Heart right ventricle (tissue), 16 donors: ENCODE results near the gene ITPRIPL2. TPM values are rescaled to one million over a fixed set of nuclear protein-coding genes. Genes with fewer than 3 reads are reported as not detected.

Experiments
- ATAC-seq, 8 donors: fragments of 200-7000 bp; cut with Tn5 transposase; one replicate each; pipeline ENCODE4 v1.9.1; 2020; ENCODE audit warnings: mild to moderate bottlenecking in 8 of 8, moderate library complexity in 8 of 8, moderate number of reproducible peaks in 1 of 8
- DNase-seq, 2 donors: peaks; one replicate each; pipeline ENCODE4 v3.0.0-alpha.2; 2020
- H3K27ac ChIP-seq, 10 donors: fragments of 200-600 bp; sonication (generic) in 2 of 10; one replicate each; pipeline versions ENCODE4 v1.5.0 to v1.8.0; 2020 to 2022; ENCODE audit warnings: mild to moderate bottlenecking in 3 of 10
- H3K27me3 ChIP-seq, 7 donors: fragments of 200-600 bp; one replicate each; pipeline ENCODE4 v1.8.0; 2021 to 2022; ENCODE audit warnings: mild to moderate bottlenecking in 2 of 7
- H3K36me3 ChIP-seq, 9 donors: fragments of 200-600 bp; sonication (generic) in 1 of 9; one replicate each; pipeline versions ENCODE4 v1.5.0 to v1.8.0; 2020 to 2022; ENCODE audit warnings: mild to moderate bottlenecking in 2 of 9
- H3K4me1 ChIP-seq, 9 donors: fragments of 200-600 bp; sonication (generic) in 1 of 9; one replicate each; pipeline versions ENCODE4 v1.5.0 to v1.8.0; 2020 to 2022; ENCODE audit warnings: mild to moderate bottlenecking in 4 of 9
- H3K4me3 ChIP-seq, 10 donors: fragments of 200-600 bp; sonication (generic) in 2 of 10; one replicate each; pipeline versions ENCODE4 v1.5.0 to v1.8.0; 2020 to 2022; ENCODE audit warnings: mild to moderate bottlenecking in 7 of 10, moderate library complexity in 2 of 10
- H3K9me3 ChIP-seq, 11 donors: fragments of 200-600 bp in 10 of 11; sonication (generic) in 2 of 11; one replicate each; pipeline versions ENCODE4 v1.5.0 to v1.8.0; 2013 to 2022; ENCODE audit warnings: mild to moderate bottlenecking in 2 of 11, control low read depth in 1 of 11, moderate library complexity in 1 of 11
- CTCF ChIP-seq, 9 donors: fragments of 200-600 bp; sonication (generic) in 2 of 9; IDR thresholded peaks; one replicate each; pipeline versions ENCODE4 v1.5.0 to v1.8.0; 2021 to 2022; ENCODE audit warnings: antibody characterized with exemption in 9 of 9, mild to moderate bottlenecking in 5 of 9, moderate library complexity in 1 of 9
- WGBS, 2 donors: extraction: QIAGEN DNeasy Blood & Tissue Kit; methylation state at CpG; one replicate each; pipeline ENCODE4 v1.1.7; 2013; ENCODE audit warnings: inconsistent platforms in 1 of 2; 5-methylcytosine and 5-hydroxymethylcytosine counted together
- intact Hi-C, 10 donors: fragments of 100-400 bp; cut with DNase I; formaldehyde crosslinking; loops; one replicate each; pipeline versions ENCODE4 v1.11.1 to v1.14.2; 2022
- polyA plus RNA-seq, 2 donors: library from polyadenylated mRNA; stranded (reverse); fragments of 200-250 nt; gene quantifications; one replicate each; pipeline ENCODE4 v1.2.3, GENCODE V29; 2013
- total RNA-seq, 10 donors: library from RNA; stranded (reverse); fragmentation: NEBNext Ultra II Directional in 3 of 10; extraction: Animal tissue kit (Norgen Biotek cat#: 25700) in 3 of 10; gene quantifications; one replicate each; pipeline versions ENCODE4 v1.2.1 to v1.2.4, GENCODE V29; 2021 to 2023
- donor health status: Arrhythmogenic right ventricular cardiomyopathy.
- donor health status: ischemic (EF 13 %, LVEDD 7.1; RV severe dilation, severe dysfunction).
- donor health status: healthy with polysubstance abuse.
- donor health status: DM: no; HTN: yes; CAD: no.
- donor health status: DM: no; HTN: no; CAD: no.
- donor health status: ischemic (EF 25% LVEDD 6.9; RV normal size, moderate dysfunction).
- donor health status: ischemic (EF 25% LVEDD 5.7; RV mildly dilated, moderate dysfunction).
- donor health status: healthy.
- donor health status: DM: yes; HTN: yes; CAD: no.
- donor health status: Ischemic cardiomyopathy.
- donor health status: ischemic (EF 35%, LVEDD 5.7; RV mildly dilated, moderate dysfunction).
- donor health status: nonischemic (EF 11% LVEDD 7.7; RV severe dilation, severe dysfunction).
- donor health status: DM: yes; HTN: yes; CAD: no.
- donor health status: PGD.
- donor health status: ischemic (EF 29% LVEDD 5.4; RV normal size, mild dysfunction).
- donor health status: nonischemic (EF 23%, LVEDD 6.1; RV moderate dilation, normal function).

Gene ITPRIPL2
- total and polyA plus RNA-seq, 12 donors: 5.0 to 30.6 (median 13.1) TPM

- ATAC-seq: no peak
- TF ChIP-seq CTCF (IDR thresholded peaks at IDR 0.05): no peak
- no peak overlapping the region for H3K4me3 ChIP-seq
- DNase-seq: no peak
- peaks cover 0 to 12% (median 0%) of the 10 kb centered on the region in 11 donors for H3K9me3 ChIP-seq
- 66 to 67% methylated on average over 3 of the region's 3 CpGs for WGBS, 2 donors
- H3K27me3 ChIP-seq: peaks cover 0 to 6% (median 0%) of the 10 kb centered on the region in 7 donors
- H3K27ac ChIP-seq: no peak overlapping the region
- intact Hi-C loops: no loop called here
- H3K4me1 ChIP-seq: peaks cover 0 to 11% (median 0%) of the 10 kb centered on the region in 9 donors
- H3K36me3 ChIP-seq: no peaks in the 10 kb centered on the region
Measured at GRCh38 chr16:19145010-19145409, 31.2 kb downstream of the ITPRIPL2 start.

- no peak for ATAC-seq
- Histone ChIP-seq H3K27ac (no peak overlapping the region), H3K36me3 (no peaks in the 10 kb centered on the region), H3K4me1 (no peaks in the 10 kb centered on the region), H3K9me3 (peaks cover 0 to 12% (median 0%) of the 10 kb centered on the region in 11 donors), H3K4me3 (no peak overlapping the region), H3K27me3 (peaks cover 0 to 1% (median 0%) of the 10 kb centered on the region in 7 donors)
- intact Hi-C loops: no loop called here
- no peak for TF ChIP-seq CTCF (IDR thresholded peaks at IDR 0.05)
- DNase-seq: no peak
- 56 to 59% methylated on average over 4 of the region's 4 CpGs for WGBS, 2 donors
Measured at GRCh38 chr16:19147126-19147525, 33.4 kb downstream of the ITPRIPL2 start.

GRCh38 chr16:19147627-19148026 lies 33.9 kb downstream of the ITPRIPL2 start:
- DNase-seq (no peak), ATAC-seq (no peak)
- intact Hi-C loops: no loop called here
- Histone ChIP-seq H3K9me3 (peaks cover 0 to 12% (median 0%) of the 10 kb centered on the region in 11 donors), H3K27ac (no peak overlapping the region), H3K4me3 (no peak overlapping the region), H3K4me1 (no peaks in the 10 kb centered on the region), H3K36me3 (no peaks in the 10 kb centered on the region), H3K27me3 (no peaks in the 10 kb centered on the region)
- WGBS, 2 donors: 96 to 99% methylated on average over 4 of the region's 4 CpGs
- TF ChIP-seq CTCF (IDR thresholded peaks at IDR 0.05): no peak

GRCh38 chr16:19148189-19148588 lies 34.4 kb downstream of the ITPRIPL2 start:
- no peak overlapping the region for H3K4me3 ChIP-seq
- WGBS, 2 donors: 92% methylated on average over 5 of the region's 5 CpGs
- H3K27ac ChIP-seq: no peak overlapping the region
- H3K27me3 ChIP-seq: no peaks in the 10 kb centered on the region
- intact Hi-C loops: no loop called here
- DNase-seq (no peak), ATAC-seq (no peak)
- H3K9me3 ChIP-seq: peaks cover 0 to 12% (median 0%) of the 10 kb centered on the region in 11 donors
- H3K36me3 ChIP-seq: no peaks in the 10 kb centered on the region
- no peaks in the 10 kb centered on the region for H3K4me1 ChIP-seq
- no peak for TF ChIP-seq CTCF (IDR thresholded peaks at IDR 0.05)
